Measurements from ENCODE around the gene RFX5. TPM values are rescaled to one million over a fixed set of nuclear protein-coding genes. Genes with fewer than 3 reads are reported as not detected.

RFX5 gene
- total RNA-seq, 2 experiments from 2014 or later: 55.6 to 55.7 TPM

- no peak for TF ChIP-seq CTCF (IDR thresholded peaks at IDR 0.05)
- H3K27me3 Mint-ChIP-seq: no peaks in the 10 kb centered on the region
- POLR2A ChIA-PET: interaction anchor here (0.6 to 0.9 kb wide), 2 partner anchors 13 to 91 kb away, joined by 3 read pairs; no protein-coding TSS in a partner anchor
- CTCF ChIA-PET: interaction anchor here (1.6 to 1.7 kb wide), 2 partner anchors 10 to 31 kb away, joined by 3 to 5 read pairs; no protein-coding TSS in a partner anchor
- ATAC-seq (no peak), DNase-seq (no peak)
- H3K36me3 Mint-ChIP-seq (ENCODE audit: low read depth): no peaks in the 10 kb centered on the region
- no peak within 1 kb of the TSS for H3K4me3 Mint-ChIP-seq
- H3K27ac Mint-ChIP-seq: no peak within 1 kb of the TSS
- H3K9me3 Mint-ChIP-seq: no peaks in the 10 kb centered on the region
- intact Hi-C loops (cut with micrococcal nuclease): no loop called here
- no peaks in the 10 kb centered on the region for H3K4me1 Mint-ChIP-seq (ENCODE audit: low read depth)
Observed at GRCh38 chr1:151372058-151372934, 25.2 kb upstream of the RFX5 start, which contains the start of gene SELENBP1. SELENBP1 (minus strand) TSS chr1:151372705; CDS start chr1:151372641, 64 bp downstream.

- Mint-ChIP-seq H3K36me3 (ENCODE audit: low read depth) (no peaks in the 10 kb centered on the region), H3K27me3 (no peaks in the 10 kb centered on the region), H3K9me3 (no peaks in the 10 kb centered on the region), H3K27ac (no peak overlapping the region), H3K4me1 (ENCODE audit: low read depth) (no peaks in the 10 kb centered on the region), H3K4me3 (no peak overlapping the region)
- ChIA-PET POLR2A (interaction anchor here (0.6 kb wide), 1 partner anchor 90 kb away, joined by 3 read pairs; no protein-coding TSS in a partner anchor), CTCF (interaction anchor here (1.6 to 1.7 kb wide), 2 partner anchors 11 to 30 kb away, joined by 3 to 5 read pairs; no protein-coding TSS in a partner anchor)
- no peak for TF ChIP-seq CTCF (IDR thresholded peaks at IDR 0.05)
- intact Hi-C loops (cut with micrococcal nuclease): no loop called here
- no peak for ATAC-seq
- no peak for DNase-seq
Observed at GRCh38 chr1:151371370-151372057, 24.5 kb upstream of the RFX5 start.

- CTCF ChIA-PET: interaction anchor here (0.8 to 1.7 kb wide), 2 partner anchors 30 to 70 kb away, joined by 5 read pairs; no protein-coding TSS in a partner anchor
- no peak overlapping the region for H3K4me3 Mint-ChIP-seq
- no peak for TF ChIP-seq CTCF (IDR thresholded peaks at IDR 0.05)
- intact Hi-C loops (cut with micrococcal nuclease): no loop called here
- no peaks in the 10 kb centered on the region for H3K36me3 Mint-ChIP-seq (ENCODE audit: low read depth)
- no peaks in the 10 kb centered on the region for H3K9me3 Mint-ChIP-seq
- no peak overlapping the region for H3K27ac Mint-ChIP-seq
- no peak for ATAC-seq
- no peak for DNase-seq
- POLR2A ChIA-PET: no interaction called here
- no peaks in the 10 kb centered on the region for H3K4me1 Mint-ChIP-seq (ENCODE audit: low read depth)
- H3K27me3 Mint-ChIP-seq: no peaks in the 10 kb centered on the region
Observed at GRCh38 chr1:151370211-151370911, 23.3 kb upstream of the RFX5 start.

GRCh38 chr1:151369621-151370048 lies 22.6 kb upstream of the RFX5 start:
- POLR2A ChIA-PET: no interaction called here
- Mint-ChIP-seq H3K27me3 (no peaks in the 10 kb centered on the region), H3K4me1 (ENCODE audit: low read depth) (no peaks in the 10 kb centered on the region), H3K36me3 (ENCODE audit: low read depth) (no peaks in the 10 kb centered on the region), H3K27ac (no peak overlapping the region), H3K9me3 (no peaks in the 10 kb centered on the region), H3K4me3 (no peak overlapping the region)
- DNase-seq (no peak), ATAC-seq (no peak)
- no peak for TF ChIP-seq CTCF (IDR thresholded peaks at IDR 0.05)
- CTCF ChIA-PET: interaction anchor here (0.8 to 1.7 kb wide), 2 partner anchors 29 to 69 kb away, joined by 5 read pairs; no protein-coding TSS in a partner anchor
- intact Hi-C loops (cut with micrococcal nuclease): no loop called here
